Tibial nerve (tissue), 4 donors: ENCODE measurements around the gene NUP42. TPM values are rescaled to one million over a fixed set of nuclear protein-coding genes. Genes with fewer than 3 reads are reported as not detected.
"Not testable (repeated sequence)": the region's sequence is repeated elsewhere in the genome, so short reads cannot be mapped to it uniquely, and the experiment has no call there.

ENCODE experiments used
- DNase-seq, 2 donors: peaks; one replicate each; pipeline ENCODE4 v3.0.0-alpha.2; 2019; ENCODE audit warnings: low spot score in 2 of 2
- H3K27ac ChIP-seq, 4 donors: fragments of 200-600 bp; sonication (generic) in 3 of 4; one replicate each; pipeline ENCODE4 v1.5.1; 2017 to 2019; ENCODE audit warnings: mild to moderate bottlenecking in 1 of 4
- H3K27me3 ChIP-seq, 2 donors: fragments of 200-600 bp; sonication (generic) in 1 of 2; one replicate each; pipeline versions ENCODE4 v1.5.1 to v1.6.0; 2017 to 2019
- H3K36me3 ChIP-seq, 3 donors: fragments of 200-600 bp; sonication (generic); one replicate each; pipeline ENCODE4 v1.5.1; 2018 to 2019
- H3K4me1 ChIP-seq, 4 donors: fragments of 200-600 bp; sonication (generic) in 3 of 4; one replicate each; pipeline ENCODE4 v1.5.1; 2017 to 2019
- H3K4me3 ChIP-seq, 4 donors: fragments of 200-600 bp; sonication (generic) in 3 of 4; one replicate each; pipeline ENCODE4 v1.5.1; 2017 to 2019; ENCODE audit warnings: mild to moderate bottlenecking in 1 of 4, moderate library complexity in 1 of 4
- H3K9me3 ChIP-seq, 4 donors: fragments of 200-600 bp; sonication (generic) in 3 of 4; one replicate each; pipeline ENCODE4 v1.5.1; 2017 to 2019
- CTCF ChIP-seq, 5 experiments: fragments of 200-600 bp in 3 of 5; fragments of 450-650 bp in 2 of 5; sonication (generic) in 3 of 5; IDR thresholded peaks; one replicate each; pipeline ENCODE4 v1.5.1; 2016 to 2019; ENCODE audit warnings: antibody characterized with exemption in 5 of 5, mild to moderate bottlenecking in 3 of 5, moderate library complexity in 2 of 5
- EP300 ChIP-seq, 2 donors: sonication (generic); formaldehyde crosslinking; IDR thresholded peaks; one replicate each; pipeline ENCODE4 v1.6.1; 2017; ENCODE audit warnings: antibody characterized with exemption in 2 of 2, mild to moderate bottlenecking in 1 of 2
- POLR2A ChIP-seq, 2 donors: fragments of 450-650 bp; IDR thresholded peaks; one replicate each; pipeline ENCODE4 v1.6.1; 2017; ENCODE audit warnings: antibody characterized with exemption in 2 of 2, mild to moderate bottlenecking in 2 of 2, moderate library complexity in 2 of 2
- WGBS, 2 donors: methylation state at CpG; one replicate each; pipeline ENCODE4 v1.1.5; 2018; 5-methylcytosine and 5-hydroxymethylcytosine counted together
- total RNA-seq, 4 donors: library from RNA; depleted of rRNA; stranded (reverse); fragments of >200 nt; gene quantifications; one replicate each; pipeline ENCODE4 v1.1.0, GENCODE V29; 2016

NUP42 gene
- total RNA-seq, 4 donors from 2014 or later = 19.2 to 45.6 (median 35.8) TPM

DNA sequence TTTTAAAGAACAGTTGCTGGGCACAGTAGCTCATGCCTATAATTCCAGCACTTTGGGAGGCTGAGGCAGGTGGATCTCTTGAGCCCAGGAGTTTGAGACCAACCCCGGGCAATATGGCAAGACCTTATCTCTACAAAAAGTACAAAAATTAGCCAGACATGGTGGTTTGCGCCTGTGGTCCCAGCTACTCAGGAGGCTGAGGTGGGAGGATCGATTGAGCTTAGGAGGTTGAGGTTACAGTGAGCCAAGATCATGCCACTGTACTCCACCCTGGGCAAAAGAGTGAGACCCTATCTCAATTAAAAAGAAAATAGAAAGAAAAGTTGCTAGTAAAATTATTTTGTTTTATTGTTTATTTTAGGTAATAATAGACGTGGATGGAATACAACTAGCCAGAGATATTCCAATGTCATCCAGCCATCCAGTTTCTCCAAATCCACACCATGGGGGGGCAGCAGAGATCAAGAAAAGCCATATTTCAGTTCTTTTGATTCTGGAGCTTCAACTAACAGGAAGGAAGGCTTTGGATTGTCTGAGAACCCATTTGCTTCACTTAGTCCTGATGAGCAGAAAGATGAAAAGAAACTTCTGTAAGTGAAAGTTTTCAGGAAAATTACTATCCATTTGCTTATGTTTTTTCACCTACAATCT lies 3.0 kb downstream of the NUP42 start:
- peak; percentile 38 to 88 for DNase-seq
- Histone ChIP-seq H3K4me3 (no peak overlapping the region), H3K4me1 (peaks cover 0 to 31% (median 14%) of the 10 kb centered on the region in 4 donors), H3K27ac (no peak overlapping the region), H3K27me3 (no peaks in the 10 kb centered on the region), H3K36me3 (peaks cover 0 to 40% (median 5%) of the 10 kb centered on the region in 3 donors), H3K9me3 (no peaks in the 10 kb centered on the region)
- WGBS, 2 donors = 71 to 73% methylated on average over 4 of the region's 4 CpGs
- TF ChIP-seq POLR2A (IDR thresholded peaks at IDR 0.05) = no peak
- TF ChIP-seq CTCF (IDR thresholded peaks at IDR 0.05) = peak; percentile 29 to 53 (median 33)
- no peak for TF ChIP-seq EP300 (IDR thresholded peaks at IDR 0.05)

DNA sequence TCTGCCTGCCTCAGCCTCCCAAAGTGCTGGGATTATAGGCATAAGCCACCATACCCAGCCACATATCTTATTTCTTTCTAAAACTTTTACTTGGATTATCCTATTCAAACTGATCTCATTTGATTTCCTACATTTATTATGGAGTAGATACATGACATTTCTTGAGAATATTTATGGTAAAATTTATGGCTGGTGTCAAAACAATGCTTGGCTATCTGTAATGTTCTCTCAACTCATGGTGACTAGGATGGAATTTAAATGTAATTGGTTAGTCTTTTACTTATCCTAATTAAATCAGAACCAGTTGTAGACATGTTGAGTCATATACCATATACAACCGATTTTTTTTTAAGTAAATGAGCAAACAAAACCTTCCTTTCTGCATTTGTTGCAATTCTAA lies 4.1 kb downstream of the NUP42 start:
- H3K36me3 ChIP-seq = peaks cover 0 to 51% (median 5%) of the 10 kb centered on the region in 3 donors
- 69 to 73% methylated on average over 1 of the region's 1 CpG for WGBS, 2 donors
- no peak overlapping the region for H3K4me3 ChIP-seq

GRCh38 chr7:23191022-23191421 lies 9.2 kb downstream of the NUP42 start:
- 56 to 76% methylated on average over 2 of the region's 2 CpGs for WGBS, 2 donors
- H3K36me3 ChIP-seq = peaks cover 5 to 86% (median 7%) of the 10 kb centered on the region in 3 donors
- TF ChIP-seq POLR2A (IDR thresholded peaks at IDR 0.05) = no peak
- TF ChIP-seq CTCF (IDR thresholded peaks at IDR 0.05) = no peak
- TF ChIP-seq EP300 (IDR thresholded peaks at IDR 0.05) = no peak

More for the DNA sequence above, 4.1 kb downstream of the NUP42 start:
- Histone ChIP-seq H3K27me3 (no peaks in the 10 kb centered on the region), H3K9me3 (no peaks in the 10 kb centered on the region), H3K27ac (no peak overlapping the region), H3K4me1 (peaks cover 0 to 29% (median 13%) of the 10 kb centered on the region in 4 donors)
- TF ChIP-seq CTCF (IDR thresholded peaks at IDR 0.05) (no peak), POLR2A (IDR thresholded peaks at IDR 0.05) (no peak), EP300 (IDR thresholded peaks at IDR 0.05) (no peak)
- no peak for DNase-seq

DNA sequence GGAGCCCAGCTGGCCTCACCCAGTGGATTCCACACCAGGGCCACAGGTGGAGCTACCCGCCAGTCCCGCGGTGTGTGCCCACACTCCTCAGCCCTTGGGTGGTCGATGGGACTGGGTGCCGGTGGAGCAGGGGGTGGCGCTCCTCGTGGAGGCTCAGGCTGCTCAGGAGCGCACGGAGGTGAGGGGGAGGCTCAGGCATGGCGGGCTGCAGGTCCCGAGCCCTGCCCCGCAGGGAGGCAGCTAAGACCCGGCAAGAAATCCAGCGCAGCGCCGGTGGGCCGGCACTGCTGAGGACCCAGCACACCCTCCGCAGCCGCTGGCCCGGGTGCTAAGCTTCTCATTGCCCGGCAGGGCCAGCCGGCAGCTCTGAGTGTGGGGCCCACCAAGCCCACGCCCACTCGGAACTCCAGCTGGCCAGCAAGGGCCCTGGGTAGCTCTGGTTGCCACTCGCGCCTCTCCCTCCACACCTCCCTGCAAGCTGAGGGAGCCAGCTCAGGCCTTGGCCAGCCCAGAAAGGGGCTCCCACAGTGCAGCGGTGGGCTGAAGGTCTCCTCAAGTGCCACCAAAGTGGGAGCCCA lies 11.9 kb downstream of the NUP42 start:
- 95 to 99% methylated on average over 19 to 23 of the region's 27 CpGs for WGBS, 2 donors
- H3K36me3 ChIP-seq = peaks cover 0 to 86% (median 7%) of the 10 kb centered on the region in 3 donors

More at GRCh38 chr7:23191022-23191421, 9.2 kb downstream of the NUP42 start:
- Histone ChIP-seq H3K27me3 (no peaks in the 10 kb centered on the region), H3K4me1 (no peaks in the 10 kb centered on the region), H3K9me3 (no peaks in the 10 kb centered on the region), H3K27ac (no peak overlapping the region), H3K4me3 (no peak overlapping the region)
- no peak for DNase-seq

DNA sequence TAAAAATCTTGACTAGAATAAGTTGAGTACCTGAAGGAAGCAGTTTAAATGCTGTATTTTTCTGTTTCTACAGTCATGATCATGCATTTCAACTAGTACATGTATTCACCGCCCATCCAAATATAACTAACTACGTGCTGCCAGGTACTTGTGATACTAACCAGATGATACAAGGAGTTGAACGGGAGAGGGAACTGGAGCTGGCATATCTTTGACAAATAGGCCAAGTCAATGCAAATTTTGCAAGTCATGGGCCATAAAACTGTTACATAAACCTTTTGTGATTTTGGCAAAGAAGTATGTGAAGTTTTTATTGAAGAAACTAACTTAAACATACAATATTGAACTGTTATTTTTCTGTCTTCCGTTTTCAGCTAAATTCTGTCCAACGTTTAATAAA lies 14.5 kb downstream of the NUP42 start:
- H3K27ac ChIP-seq = no peak overlapping the region
- no peak for DNase-seq
- no peak for TF ChIP-seq EP300 (IDR thresholded peaks at IDR 0.05)
- TF ChIP-seq POLR2A (IDR thresholded peaks at IDR 0.05) = no peak
- TF ChIP-seq CTCF (IDR thresholded peaks at IDR 0.05) = no peak
- H3K9me3 ChIP-seq = no peaks in the 10 kb centered on the region
- WGBS, 2 donors = 68% methylated on average over 5 of the region's 5 CpGs
- H3K4me3 ChIP-seq = no peak overlapping the region
- no peaks in the 10 kb centered on the region for H3K4me1 ChIP-seq
- H3K36me3 ChIP-seq = peaks cover 0 to 86% (median 7%) of the 10 kb centered on the region in 3 donors
- H3K27me3 ChIP-seq = no peaks in the 10 kb centered on the region

More for the DNA sequence above, 11.9 kb downstream of the NUP42 start:
- H3K27ac ChIP-seq, H3K4me1 ChIP-seq, H3K9me3 ChIP-seq, H3K4me3 ChIP-seq, H3K27me3 ChIP-seq, DNase-seq: not testable (repeated sequence)

DNA sequence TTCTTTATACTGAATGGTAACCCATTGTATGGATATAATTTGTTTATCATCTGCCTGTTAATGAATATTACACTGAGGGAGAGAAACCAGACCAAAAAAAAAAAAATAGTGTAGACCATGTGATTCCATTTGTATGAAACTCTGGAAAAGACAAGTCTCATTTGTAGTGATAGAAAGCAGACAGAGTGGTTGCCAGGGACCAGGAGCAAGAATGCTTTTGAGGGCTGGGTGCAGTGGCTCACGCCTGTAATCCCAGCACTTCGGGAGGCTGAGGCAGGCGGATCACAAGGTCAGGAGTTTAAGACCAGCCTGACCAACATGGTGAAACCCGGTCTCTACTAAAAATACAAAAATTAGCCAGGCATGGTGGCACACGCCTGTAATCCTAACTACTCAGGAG lies 15.9 kb downstream of the NUP42 start:
- H3K27me3 ChIP-seq, H3K4me1 ChIP-seq, DNase-seq, H3K4me3 ChIP-seq, H3K9me3 ChIP-seq, H3K27ac ChIP-seq: not testable (repeated sequence)
- 88 to 95% methylated on average over 5 of the region's 5 CpGs for WGBS, 2 donors
- H3K36me3 ChIP-seq = peaks cover 0 to 88% (median 7%) of the 10 kb centered on the region in 3 donors
